ENCODE results near the gene CPEB4.

The CPEB4 gene

GRCh38 chr5:173953528-173954090, 65.5 kb downstream of the CPEB4 start:
- TF ChIP-seq FOXP2 (optimal IDR thresholded peaks at IDR 0.05; ENCODE audit: borderline replicate concordance, extremely low read depth, extremely low read length, insufficient read depth) (no peak), SIN3A (IDR thresholded peaks at IDR 0.05; ENCODE audit: borderline replicate concordance, insufficient read depth, low read length) (no peak), POLR2AphosphoS5 (IDR thresholded peaks at IDR 0.05; ENCODE audit: low read depth, low read length) (no peak), TAF1 (IDR thresholded peaks at IDR 0.05; ENCODE audit: borderline replicate concordance, insufficient read depth, low read length) (no peak), REST (IDR thresholded peaks at IDR 0.05; ENCODE audit: insufficient read depth in 1 of 2, low read depth in 2 of 2, low read length in 2 of 2) (no peak)

- no peak for TF ChIP-seq TAF1 (IDR thresholded peaks at IDR 0.05; ENCODE audit: borderline replicate concordance, insufficient read depth, low read length)
- TF ChIP-seq FOXP2 (optimal IDR thresholded peaks at IDR 0.05; ENCODE audit: borderline replicate concordance, extremely low read depth, extremely low read length, insufficient read depth), result no peak
- no peak for TF ChIP-seq SIN3A (IDR thresholded peaks at IDR 0.05; ENCODE audit: borderline replicate concordance, insufficient read depth, low read length)
- TF ChIP-seq POLR2AphosphoS5 (IDR thresholded peaks at IDR 0.05; ENCODE audit: low read depth, low read length), result no peak
- TF ChIP-seq REST (IDR thresholded peaks at IDR 0.05; ENCODE audit: insufficient read depth in 1 of 2, low read depth in 2 of 2, low read length in 2 of 2), result no peak
These were observed 66.7 kb downstream of the CPEB4 start for GRCh38 chr5:173954671-173955521.

GRCh38 chr5:173960986-173961385, 72.8 kb downstream of the CPEB4 start:
- TF ChIP-seq REST (IDR thresholded peaks at IDR 0.05; ENCODE audit: insufficient read depth in 1 of 2, low read depth in 2 of 2, low read length in 2 of 2) (no peak), TAF1 (IDR thresholded peaks at IDR 0.05; ENCODE audit: borderline replicate concordance, insufficient read depth, low read length) (no peak)

- no peak for TF ChIP-seq REST (IDR thresholded peaks at IDR 0.05; ENCODE audit: insufficient read depth in 1 of 2, low read depth in 2 of 2, low read length in 2 of 2)
- no peak for TF ChIP-seq TAF1 (IDR thresholded peaks at IDR 0.05; ENCODE audit: borderline replicate concordance, insufficient read depth, low read length)
- no peak for TF ChIP-seq SIN3A (IDR thresholded peaks at IDR 0.05; ENCODE audit: borderline replicate concordance, insufficient read depth, low read length)
- no peak for TF ChIP-seq FOXP2 (optimal IDR thresholded peaks at IDR 0.05; ENCODE audit: borderline replicate concordance, extremely low read depth, extremely low read length, insufficient read depth)
- no peak for TF ChIP-seq POLR2AphosphoS5 (IDR thresholded peaks at IDR 0.05; ENCODE audit: low read depth, low read length)
These were observed 73.3 kb downstream of the CPEB4 start for GRCh38 chr5:173961418-173961817.

All from PFSK-1 (cell line).